ENCODE measurements around the gene KL.

KL gene

DNA sequence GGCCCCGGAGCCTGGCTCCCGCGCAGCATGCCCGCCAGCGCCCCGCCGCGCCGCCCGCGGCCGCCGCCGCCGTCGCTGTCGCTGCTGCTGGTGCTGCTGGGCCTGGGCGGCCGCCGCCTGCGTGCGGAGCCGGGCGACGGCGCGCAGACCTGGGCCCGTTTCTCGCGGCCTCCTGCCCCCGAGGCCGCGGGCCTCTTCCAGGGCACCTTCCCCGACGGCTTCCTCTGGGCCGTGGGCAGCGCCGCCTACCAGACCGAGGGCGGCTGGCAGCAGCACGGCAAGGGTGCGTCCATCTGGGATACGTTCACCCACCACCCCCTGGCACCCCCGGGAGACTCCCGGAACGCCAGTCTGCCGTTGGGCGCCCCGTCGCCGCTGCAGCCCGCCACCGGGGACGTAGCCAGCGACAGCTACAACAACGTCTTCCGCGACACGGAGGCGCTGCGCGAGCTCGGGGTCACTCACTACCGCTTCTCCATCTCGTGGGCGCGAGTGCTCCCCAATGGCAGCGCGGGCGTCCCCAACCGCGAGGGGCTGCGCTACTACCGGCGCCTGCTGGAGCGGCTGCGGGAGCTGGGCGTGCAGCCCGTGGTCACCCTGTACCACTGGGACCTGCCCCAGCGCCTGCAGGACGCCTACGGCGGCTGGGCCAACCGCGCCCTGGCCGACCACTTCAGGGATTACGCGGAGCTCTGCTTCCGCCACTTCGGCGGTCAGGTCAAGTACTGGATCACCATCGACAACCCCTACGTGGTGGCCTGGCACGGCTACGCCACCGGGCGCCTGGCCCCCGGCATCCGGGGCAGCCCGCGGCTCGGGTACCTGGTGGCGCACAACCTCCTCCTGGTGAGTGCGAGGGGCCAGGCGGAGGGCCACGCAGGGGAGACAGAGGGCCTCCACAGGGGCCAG, at the start of gene KL:
TSS of gene KL (plus strand) at position 10 of the 909 bp plus-strand sequence. CDS start at position 28, 18 bp downstream.
- no peak for DNase-seq (ENCODE audit: low spot score)

DNA sequence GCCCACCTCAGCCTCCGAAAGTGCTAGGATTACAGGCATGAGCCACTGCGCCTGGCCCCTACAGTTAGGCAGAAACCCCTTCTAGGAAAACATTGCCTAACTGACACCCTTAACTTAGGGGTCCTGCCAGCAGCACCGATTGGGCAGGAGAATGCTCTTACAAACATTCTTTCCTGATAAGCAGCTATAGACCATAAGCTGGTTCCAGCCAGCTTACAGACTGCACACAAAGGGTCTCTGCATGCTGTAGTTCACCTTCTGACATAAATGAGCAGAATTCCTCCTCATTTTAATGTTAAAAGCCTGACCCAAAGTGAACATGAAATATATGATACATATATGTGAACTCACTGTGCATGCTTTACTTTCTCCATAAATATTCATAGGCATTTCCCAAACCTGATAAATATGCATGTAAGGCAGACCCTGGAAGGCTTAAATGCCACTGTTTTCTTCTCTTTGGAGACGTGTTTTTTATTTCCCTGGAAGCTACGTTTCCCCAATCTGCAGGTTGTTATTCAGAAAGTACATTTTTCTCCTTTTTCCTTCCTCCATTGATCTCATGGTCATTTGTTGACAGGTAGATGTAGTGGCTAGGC, 48.5 kb upstream of the KL start:
- DNase-seq (ENCODE audit: low spot score) = no peak

DNA sequence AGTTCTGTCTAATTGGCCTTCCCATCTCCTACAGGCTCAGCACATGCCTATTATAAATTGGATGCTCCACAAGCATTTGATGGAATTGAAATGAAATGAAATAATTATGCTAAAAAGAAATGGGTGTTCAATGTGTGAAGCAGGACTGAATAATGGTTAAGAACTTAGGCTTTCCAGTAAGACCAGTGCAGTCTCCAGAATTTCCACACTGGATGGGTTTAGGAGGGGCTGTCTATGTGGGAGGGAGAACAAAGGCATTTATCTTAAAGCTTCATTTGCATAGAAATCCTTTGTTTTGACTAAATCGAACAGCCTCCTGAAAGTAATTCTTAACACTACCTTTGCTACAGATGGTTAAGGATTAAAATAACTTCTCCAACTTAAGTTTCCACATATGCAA, 47.9 kb upstream of the KL start:
- DNase-seq (ENCODE audit: low spot score) = no peak

DNA sequence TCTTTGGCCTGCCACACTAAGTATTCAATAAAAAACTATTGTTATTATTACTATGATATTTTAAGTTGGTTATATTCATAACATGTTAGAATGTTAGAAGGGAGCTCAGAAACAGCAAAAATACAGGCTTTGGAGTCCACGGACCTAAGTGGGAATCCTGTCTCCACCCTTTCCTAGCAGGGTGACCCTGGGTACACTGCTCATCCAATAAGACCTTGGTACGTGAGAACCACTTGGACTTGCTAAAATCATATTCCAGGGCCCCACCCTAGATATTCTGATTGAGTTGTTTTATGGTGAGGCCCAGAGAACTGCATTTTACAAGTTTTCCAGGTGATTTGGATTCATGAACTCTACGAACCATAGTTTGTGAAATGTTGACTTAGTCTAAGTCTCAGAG, 47.4 kb upstream of the KL start:
- DNase-seq (ENCODE audit: low spot score) = no peak

DNA sequence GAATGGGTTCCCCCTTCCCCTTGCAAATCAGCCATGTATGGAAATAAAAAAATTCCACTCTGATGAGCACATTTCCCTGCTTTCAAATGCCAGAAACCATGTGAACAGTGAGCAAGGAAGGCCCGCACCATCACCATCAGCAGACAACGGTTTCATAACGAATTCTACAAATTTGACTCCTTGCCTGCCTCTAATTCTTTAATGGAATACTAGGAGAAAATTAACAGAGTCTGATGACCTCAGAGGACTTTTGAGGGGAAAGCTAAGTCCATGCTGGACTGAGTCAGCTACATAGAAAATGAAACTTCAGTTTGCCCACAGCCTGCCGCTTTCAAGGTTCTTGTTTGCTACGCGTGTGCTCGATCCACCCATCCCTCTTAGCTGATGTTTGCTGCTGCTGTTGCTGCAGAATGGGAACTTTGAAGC, 46.7 kb upstream of the KL start:
- no peak for DNase-seq (ENCODE audit: low spot score)

DNA sequence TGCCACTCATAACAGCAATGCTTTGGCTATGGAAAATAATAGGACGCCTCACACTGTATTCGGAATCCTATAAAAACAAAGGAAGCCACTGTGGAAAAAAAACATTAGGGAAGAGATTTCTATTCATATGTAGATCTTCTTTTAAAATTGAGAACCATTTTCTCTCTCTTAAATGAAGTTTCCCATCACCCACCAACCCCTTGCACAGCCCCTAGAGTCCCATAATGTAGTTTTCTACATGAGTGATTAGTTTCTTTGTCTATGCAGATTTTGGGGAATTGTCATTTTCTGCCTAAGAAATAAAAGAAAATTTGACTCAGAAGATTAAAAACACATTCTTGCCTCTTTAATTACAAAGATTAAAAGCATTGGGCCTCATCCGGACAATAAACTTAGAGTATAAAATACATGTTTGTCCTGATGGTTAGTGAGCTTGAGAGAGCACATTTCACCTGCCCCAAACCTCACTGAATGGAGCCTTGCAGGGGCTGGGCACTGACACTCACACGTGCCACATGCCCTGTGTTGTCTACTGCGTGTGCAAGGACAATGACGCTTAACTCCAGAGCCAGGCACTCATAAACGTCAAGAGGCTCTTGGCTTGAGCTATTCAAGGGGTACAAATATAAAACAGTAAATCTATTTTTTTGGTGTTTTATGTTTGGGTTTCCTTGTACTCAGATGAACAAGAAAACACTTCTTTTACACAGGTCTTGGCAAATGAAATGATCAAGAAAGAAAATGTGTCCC, 40.0 kb upstream of the KL start:
- no peak for DNase-seq (ENCODE audit: low spot score)

DNA sequence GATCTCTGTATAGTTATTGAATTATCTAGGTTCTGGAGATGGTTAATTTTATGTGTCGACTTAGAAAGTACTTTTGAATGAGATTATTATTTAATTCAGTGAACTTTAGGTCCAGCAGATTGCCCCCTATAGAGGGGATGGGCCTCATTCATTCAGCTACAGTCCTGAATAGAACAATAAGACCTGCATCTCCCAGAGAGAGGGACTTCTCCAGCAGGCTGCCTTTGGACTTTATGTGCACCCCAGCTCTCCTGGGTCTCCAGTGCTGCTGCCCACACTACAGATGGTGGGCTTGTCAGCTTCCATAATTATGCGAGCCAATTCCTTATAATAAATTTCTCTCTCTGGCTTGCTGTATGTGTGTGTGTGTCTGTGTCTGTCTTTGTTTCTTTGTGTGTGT, 39.3 kb upstream of the KL start:
- DNase-seq (ENCODE audit: low spot score) = no peak

DNA sequence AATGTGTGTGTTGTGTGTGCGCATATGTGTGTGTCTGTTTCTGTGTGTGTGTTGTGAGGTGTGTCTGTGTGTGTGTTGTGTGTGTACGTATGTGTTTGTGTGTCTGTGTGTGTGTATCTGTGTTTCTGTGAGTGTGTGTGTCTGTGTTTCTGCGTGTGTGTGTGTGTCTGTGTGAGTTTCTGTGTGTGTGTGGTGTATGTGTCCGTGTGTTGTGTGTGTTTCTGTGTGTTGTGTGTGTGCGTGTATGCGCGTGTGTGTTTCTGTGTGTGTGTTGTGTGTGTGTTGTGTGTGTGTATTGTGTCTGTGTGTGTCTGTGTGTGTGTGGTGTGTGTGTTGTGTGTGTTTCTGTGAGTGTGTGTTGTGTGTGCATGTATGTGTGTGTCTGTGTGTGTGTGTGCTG, 38.9 kb upstream of the KL start:
- no peak for DNase-seq (ENCODE audit: low spot score)

DNA sequence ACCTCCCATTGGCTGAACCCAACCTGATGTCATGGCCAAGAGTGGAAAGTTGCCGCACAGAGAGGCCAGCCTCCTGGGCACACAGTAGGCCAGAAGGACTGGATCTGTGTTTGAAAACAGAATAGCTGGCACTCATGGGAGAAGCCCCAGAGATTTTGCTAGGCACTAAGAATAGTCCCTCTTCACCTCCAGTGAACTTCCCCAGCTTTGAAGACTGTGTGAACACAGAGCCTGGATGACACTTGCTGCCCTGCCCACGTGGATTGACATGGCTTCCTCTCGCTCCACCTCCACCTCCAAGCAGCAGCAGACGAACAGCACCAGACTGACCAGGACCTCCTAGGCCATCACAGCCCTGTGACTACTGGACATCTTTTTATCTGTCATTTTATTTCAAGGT, 37.9 kb upstream of the KL start:
- DNase-seq (ENCODE audit: low spot score) = no peak

DNA sequence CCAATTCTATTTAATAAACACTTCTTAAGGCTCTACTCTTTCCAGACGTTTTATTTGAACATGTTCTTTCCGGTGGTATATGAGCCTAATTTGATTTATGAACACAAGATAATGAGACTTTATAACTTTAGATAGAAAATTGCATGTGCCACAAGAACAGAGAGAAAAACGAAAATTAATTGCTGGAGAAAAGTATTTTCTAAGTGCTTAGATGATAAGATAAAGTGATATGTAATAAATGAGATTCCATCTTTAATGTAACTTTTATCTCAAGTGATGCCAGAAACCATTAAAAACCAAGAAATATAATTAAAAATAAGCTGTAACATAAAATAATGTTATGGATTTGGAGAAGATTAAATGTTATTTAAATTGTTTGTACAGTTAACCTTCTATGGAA, 33.2 kb upstream of the KL start:
- DNase-seq (ENCODE audit: low spot score) = no peak

DNA sequence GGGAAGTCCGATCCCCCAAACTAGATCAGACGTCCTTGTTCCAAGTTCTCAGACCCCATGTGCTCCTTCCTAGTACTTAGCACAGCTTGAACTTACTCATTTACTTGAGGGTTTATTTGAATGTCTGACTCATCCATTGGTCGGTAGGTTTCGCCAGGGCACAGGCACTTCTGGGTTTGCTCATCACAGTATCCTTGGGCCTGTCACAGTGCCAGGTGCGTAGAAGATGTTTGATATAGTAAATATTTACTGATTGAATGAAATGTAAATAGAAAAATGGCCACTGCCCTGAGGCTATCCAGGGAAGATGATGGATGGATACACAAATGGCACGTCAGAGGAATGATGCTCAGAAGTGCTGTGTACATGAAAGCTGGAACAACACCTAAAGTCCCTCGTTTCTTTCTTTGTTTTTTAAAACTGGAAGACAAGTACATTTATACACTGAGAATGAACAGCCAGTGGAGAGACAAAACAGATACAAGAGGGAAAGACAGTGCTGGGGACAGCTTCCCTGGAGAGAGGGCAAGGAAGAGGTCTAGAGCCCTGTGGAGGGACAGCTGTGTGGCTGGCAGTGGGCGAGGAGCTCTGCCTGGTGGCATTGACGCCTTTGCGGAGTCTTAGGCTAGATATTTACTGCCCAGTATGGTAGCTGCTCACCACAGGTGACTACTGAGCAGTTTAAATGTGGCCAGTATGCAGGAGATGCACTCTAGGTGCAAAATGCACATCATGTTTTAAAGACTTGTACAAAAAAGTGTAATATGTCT, 31.2 kb upstream of the KL start:
- peak; percentile 15 for DNase-seq (ENCODE audit: low spot score)

DNA sequence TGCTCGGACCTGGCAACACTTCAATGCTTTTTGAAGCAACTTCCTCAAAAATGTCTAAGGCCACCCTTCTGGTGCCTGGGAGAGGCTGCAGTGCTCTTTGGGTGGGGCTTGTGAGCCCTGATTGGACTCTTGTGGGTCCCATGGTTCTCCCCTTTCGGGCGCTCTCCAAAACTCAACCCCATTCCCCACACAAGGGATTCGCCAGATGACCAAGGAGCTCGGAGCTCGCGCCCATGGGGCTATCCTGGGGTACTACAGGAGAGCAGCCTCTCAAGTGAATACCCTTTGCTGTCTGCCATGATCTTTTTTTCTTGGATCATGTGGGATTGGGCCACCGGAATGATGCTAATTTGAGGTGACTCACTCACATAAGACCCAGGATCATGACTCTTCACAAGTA, 29.7 kb upstream of the KL start:
- DNase-seq (ENCODE audit: low spot score) = no peak

DNA sequence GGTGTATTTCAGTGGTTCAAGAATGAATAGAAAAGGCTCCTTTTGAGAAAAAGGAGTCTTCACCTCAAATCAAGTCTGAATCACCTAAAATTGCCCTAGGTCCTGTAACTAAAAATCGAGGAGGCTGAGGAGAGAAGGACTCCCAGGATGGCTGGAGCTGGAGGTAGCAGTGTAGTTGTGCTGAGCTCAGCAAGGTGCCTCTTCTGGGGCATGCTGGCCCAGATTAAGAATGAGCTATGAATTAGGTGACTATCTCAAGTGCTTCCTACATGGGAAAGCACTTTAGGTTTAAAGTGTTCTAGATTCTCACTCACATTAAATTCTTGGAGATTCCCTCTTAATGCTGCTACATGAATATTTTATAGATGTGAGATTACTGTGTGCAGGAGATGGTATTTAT, 28.8 kb upstream of the KL start:
- DNase-seq (ENCODE audit: low spot score) = no peak

DNA sequence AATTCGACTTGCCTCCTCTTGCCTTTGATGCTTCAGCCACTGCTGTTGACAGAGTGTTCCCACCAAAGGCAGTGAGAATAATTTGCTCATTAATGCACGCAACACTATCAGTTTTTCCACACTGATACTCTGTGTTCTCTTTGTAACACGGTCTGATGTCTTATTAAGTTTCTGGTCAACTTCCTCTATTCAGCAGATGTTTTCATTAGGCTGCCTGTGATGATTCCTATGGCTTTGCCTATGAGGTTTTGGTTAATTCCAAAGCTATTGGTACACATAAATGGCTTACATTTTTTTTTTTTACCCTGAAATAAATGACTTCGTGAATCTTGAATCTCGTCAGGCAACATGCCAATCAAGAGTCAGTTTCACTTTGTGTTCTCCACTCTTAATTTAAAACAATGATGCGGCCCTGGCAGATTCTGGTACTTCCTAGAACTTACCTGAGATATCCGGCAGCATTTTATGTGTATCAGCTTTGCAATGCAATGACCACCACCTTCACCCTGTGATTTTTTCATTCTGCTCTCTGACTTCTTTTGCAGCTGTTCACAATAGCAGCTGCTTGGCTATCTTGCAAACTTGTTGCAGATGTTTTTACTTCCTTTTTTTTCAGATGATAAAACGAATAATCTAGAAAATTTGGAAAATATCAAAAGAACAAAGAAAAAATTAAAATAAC, 27.5 kb upstream of the KL start:
- DNase-seq (ENCODE audit: low spot score) = no peak

DNA sequence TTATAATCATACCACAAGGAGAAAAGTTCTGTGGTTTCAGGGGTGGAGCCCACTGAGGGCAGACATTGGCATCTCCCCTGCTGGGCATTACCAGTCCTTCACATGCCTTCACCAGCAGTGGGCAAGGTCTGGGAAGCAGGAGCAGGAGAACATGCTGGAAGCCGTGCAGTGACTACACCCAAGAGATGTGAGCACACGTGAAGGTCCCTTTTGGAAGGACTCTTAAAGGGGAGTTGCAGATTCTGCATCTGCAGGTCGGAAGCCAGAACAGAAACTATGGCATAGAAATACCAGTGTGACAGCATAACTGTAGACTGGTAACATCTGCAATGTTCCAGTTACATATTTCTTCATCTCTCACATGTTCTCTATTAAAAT, 26.9 kb upstream of the KL start:
- no peak for DNase-seq (ENCODE audit: low spot score)

DNA sequence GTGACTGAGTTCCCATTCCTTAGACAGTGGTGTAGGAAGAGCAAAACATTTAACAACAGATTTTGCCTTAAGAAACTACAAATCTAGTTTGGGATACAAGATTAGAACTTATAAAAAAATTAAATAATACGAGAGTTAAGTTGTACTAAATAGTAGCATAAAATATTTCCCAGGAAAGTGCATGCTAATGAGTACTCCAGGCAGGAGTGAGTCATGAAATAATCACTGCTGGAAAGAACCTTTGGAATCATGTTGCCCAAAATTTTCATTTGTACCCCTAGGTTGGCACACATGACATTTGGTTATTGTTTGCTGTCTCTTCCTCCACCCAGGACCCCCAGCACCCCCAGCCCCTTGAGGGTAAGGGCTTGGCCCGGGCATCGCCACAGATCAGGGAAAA, 26.3 kb upstream of the KL start:
- DNase-seq (ENCODE audit: low spot score) = no peak

DNA sequence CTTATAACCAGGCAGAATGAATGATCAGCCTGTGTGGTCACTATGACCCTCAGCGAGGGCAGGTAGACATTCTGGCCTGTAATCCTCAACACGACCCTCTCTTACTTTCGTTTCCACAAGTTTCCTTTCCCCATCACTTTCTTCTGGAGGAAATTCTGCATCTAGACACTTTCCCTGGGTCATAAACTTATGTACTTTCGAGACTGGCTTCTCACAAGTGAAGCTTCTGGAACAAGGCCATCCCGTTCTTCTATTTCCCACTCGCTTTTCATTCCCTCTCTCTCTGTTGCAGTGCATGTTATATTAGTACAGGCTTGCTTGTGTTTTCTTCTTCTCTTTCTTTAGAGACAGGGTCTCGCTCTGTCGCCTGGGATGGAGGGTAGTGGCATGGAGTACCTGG, 23.1 kb upstream of the KL start:
- no peak for DNase-seq (ENCODE audit: low spot score)

DNA sequence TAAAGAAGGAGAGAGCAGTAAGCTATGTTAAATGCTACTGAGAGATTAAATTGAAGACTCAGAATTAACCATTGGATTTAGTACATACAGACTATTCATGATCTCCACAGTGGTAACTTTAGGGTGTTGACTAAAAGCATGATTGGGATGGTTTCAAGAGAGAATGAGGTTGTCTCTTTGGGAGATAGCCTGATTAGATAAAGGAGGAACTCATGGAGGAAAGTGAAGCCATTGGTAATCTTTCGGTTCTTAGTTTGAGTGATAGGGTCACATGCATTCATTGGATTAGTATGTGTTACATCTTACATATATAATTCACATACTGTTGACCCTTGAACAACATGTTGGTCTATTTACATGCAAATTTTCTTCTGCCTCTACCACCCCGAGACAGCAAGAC, 18.8 kb upstream of the KL start:
- no peak for DNase-seq (ENCODE audit: low spot score)

DNA sequence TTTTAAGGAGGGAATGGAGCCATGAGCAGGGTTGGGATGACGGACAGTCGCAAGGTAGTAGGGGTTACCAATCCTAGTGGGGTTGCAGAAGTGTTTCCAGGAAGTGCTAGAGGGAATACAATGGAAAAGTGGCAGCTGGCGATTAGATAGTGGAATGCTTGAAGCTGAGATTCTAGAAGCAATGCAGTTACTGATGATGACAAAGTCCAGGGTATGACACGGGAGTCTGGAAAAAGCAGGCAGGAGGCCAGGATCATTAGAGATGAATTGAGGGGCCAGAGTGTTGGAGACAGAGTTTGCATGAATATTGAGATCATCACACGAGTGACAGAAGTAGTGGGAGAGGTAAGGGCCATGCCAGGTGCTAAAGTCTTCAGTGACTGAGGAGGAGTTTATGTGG, 17.3 kb upstream of the KL start:
- no peak for DNase-seq (ENCODE audit: low spot score)

DNA sequence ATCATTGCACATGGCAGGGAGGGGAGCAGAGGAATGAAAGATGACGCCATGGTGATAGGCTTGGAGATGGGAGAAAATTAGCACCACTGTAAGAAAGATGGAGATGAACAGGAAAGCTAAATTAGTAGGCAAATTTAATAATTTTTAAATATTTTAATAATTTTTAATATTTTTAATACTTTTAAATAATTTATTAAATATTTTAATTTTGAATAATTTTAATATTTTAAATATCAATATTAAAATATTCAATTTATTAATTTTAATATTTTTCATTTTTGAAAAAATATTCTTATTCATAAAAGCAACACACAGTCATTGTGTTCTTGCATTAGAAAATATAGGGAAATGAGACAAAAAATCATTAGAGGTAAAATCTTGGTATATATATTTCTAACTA, 15.9 kb upstream of the KL start:
- DNase-seq (ENCODE audit: low spot score) = no peak

DNA sequence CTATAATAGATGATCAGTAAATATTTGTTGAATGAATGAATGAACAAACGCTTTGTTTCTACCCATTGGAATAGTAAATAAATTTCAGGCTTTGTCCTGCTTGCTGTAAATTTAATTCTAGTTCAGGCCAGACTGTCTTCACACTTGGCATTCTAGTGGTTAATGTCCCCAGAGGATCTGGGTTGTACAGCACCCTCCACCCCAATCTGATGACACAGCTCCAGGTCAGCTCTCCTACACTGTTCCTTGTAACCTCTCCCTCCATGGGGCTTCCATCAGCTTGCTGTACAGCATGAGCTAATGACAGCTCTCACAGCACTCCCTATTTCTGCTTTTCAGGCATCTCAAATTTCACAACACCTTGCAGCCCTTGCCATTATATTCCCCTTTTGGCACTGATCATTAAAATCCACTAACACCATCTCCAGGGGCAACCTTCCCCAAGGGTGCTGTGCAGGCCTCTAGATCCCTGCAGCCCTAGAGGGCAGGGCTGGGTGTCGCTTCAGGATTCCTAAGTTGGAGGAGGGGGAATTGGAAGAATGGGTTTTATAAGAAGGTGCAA, 12.7 kb upstream of the KL start:
- no peak for DNase-seq (ENCODE audit: low spot score)
